Naive thymus-derived CD8-positive, alpha-beta T cell (primary cell): ENCODE measurements around the gene RPA1. TPM values are rescaled to one million over a fixed set of nuclear protein-coding genes. Genes with fewer than 3 reads are reported as not detected.
A peak's percentile ranks its signal among the peaks of the same experiment; 100 is the strongest.

Experiments
- ATAC-seq, 2 donors: fragments of 150-1000 bp; cut with Tn5 transposase in 1 of 2; sonication (Bioruptor Pico), chemical (Tn5 transposase) in 1 of 2; 1 replicate in 1 of 2; 2 replicates in 1 of 2; pipeline ENCODE4 v1.10.0; 2021; ENCODE audit warnings: mild to moderate bottlenecking in 2 of 2, moderate library complexity in 2 of 2
- POLR2A ChIA-PET: fragments of 350-600 bp; sonication (Branson Sonifier 250); formaldehyde crosslinking; loops from one replicate; lab custom pipeline; 2021; ENCODE audit warnings: antibody characterized with exemption; lab: Charles Lee
- DNase-seq, 10 donors: peaks; one replicate each; pipeline versions ENCODE4 v3.0.0 to v3.0.0-alpha.2; 2020 to 2022
- H3K27ac Mint-ChIP-seq, 10 donors: one replicate each; pipeline ENCODE4 v1.8.0; 2020 to 2022; ENCODE audit warnings: mild to moderate bottlenecking in 10 of 10, mixed read lengths in 10 of 10, moderate library complexity in 4 of 10, inconsistent platforms in 1 of 10
- H3K27me3 Mint-ChIP-seq, 5 donors: one replicate each; pipeline ENCODE4 v1.8.0; 2021 to 2022; ENCODE audit warnings: mixed read lengths in 5 of 5
- H3K36me3 Mint-ChIP-seq, 3 donors: one replicate each; pipeline ENCODE4 v1.8.0; 2020 to 2022; ENCODE audit warnings: mixed read lengths in 3 of 3, mild to moderate bottlenecking in 2 of 3, inconsistent platforms in 1 of 3
- H3K4me1 Mint-ChIP-seq, 4 donors: one replicate each; pipeline ENCODE4 v1.8.0; 2021 to 2022; ENCODE audit warnings: mixed read lengths in 4 of 4
- H3K4me3 Mint-ChIP-seq, 10 donors: one replicate each; pipeline ENCODE4 v1.8.0; 2020 to 2022; ENCODE audit warnings: mild to moderate bottlenecking in 10 of 10, mixed read lengths in 10 of 10, moderate library complexity in 6 of 10, inconsistent platforms in 1 of 10
- H3K9me3 Mint-ChIP-seq, 9 donors: one replicate each; pipeline ENCODE4 v1.8.0; 2020 to 2022; ENCODE audit warnings: mixed read lengths in 9 of 9, mild to moderate bottlenecking in 3 of 9, inconsistent platforms in 1 of 9, moderate library complexity in 1 of 9
- polyA plus RNA-seq, 3 donors: library from polyadenylated mRNA; unstranded; fragments of 300-500 nt; fragmentation: Illumina TruSeq; gene quantifications; one replicate each; pipeline ENCODE4 v1.2.3, GENCODE V29; 2021
- total RNA-seq, 8 experiments: library from RNA in 2 of 8; stranded (reverse) in 2 of 8; gene quantifications; one replicate each; pipeline ENCODE4 v1.2.3 and lab custom pipeline; 2021 to 2026

The RPA1 gene
- total and polyA plus RNA-seq, 5 experiments from 2014 or later, result 79.4 to 105 (median 89.7) TPM

DNA sequence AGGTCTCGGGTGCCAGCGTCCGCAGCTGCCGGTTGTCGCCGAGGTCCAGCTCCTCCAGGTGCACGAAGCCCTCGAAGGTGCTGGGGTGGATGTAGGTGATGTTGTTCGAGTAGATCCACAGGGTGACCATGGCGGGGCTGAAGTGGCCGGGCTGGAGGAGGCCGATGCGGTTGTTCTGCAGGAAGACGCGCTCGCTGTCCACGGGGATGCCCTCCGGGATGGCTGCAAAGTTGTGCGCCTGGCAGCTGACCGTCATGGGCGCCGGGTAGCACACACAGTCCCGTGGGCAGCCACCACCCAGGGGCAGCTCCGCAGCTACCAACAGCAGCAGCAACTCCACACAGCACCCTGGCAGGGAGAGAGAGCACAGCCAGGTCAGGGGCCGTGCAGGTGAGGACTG, 107.7 kb downstream of the RPA1 start:
- H3K36me3 Mint-ChIP-seq, result no peaks in the 10 kb centered on the region
- ATAC-seq (no peak), DNase-seq (no peak)
- no peak overlapping the region for H3K27ac Mint-ChIP-seq
- H3K9me3 Mint-ChIP-seq, result no peaks in the 10 kb centered on the region
- H3K4me1 Mint-ChIP-seq, result no peaks in the 10 kb centered on the region
- POLR2A ChIA-PET, result interaction anchor here (0.6 kb wide), 1 partner anchor 43 kb away, joined by 6 read pairs; no protein-coding TSS in a partner anchor
- no peak overlapping the region for H3K4me3 Mint-ChIP-seq
- peaks cover 0 to 3% (median 0%) of the 10 kb centered on the region in 5 donors for H3K27me3 Mint-ChIP-seq

DNA sequence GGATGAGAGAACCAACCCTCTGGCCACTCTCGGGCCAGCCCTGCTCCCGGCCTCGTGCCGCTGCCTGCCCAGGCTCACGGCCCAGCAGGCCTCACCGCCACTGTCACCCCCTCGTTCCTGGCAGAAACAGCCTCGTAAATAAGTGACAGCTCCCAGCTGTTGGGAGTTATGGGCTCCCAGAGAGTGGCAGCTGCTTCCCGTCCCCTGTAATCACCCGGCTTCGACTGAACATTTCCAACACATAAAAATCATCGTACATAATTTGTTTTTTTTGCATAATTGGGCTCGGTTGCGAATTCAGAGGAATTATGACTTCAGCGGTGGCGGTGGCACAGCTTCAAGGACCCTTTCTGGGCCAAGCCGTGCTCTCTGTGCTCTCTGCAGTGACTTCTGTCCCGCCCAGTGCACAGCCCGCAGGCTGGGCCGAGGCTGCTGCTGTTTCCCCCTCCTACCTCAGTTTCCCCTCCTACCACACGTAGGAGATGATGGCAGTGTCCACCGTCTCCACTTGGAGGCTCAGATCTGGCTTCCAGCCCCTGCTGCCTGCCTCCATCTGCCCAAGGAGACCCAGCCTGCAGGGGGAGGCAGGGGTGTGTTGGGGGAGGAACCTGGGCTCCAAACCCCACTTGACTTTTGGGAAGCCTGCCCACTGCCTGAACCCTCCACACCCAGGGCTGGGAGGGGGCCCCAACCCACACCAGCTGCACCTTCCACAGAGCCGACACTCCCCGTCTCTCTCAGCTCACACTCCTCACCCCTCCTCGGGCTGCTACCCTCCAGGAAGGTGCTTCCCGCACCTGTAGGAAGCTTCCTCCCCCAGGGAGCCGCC, 110.4 kb downstream of the RPA1 start:
- Mint-ChIP-seq H3K4me1 (no peaks in the 10 kb centered on the region), H3K4me3 (no peak overlapping the region), H3K36me3 (no peaks in the 10 kb centered on the region), H3K9me3 (no peaks in the 10 kb centered on the region), H3K27me3 (peaks cover 0 to under 1% (median 0%) of the 10 kb centered on the region in 5 donors), H3K27ac (no peak overlapping the region)
- ATAC-seq, result no peak
- DNase-seq, result no peak
- POLR2A ChIA-PET, result no interaction called here

DNA sequence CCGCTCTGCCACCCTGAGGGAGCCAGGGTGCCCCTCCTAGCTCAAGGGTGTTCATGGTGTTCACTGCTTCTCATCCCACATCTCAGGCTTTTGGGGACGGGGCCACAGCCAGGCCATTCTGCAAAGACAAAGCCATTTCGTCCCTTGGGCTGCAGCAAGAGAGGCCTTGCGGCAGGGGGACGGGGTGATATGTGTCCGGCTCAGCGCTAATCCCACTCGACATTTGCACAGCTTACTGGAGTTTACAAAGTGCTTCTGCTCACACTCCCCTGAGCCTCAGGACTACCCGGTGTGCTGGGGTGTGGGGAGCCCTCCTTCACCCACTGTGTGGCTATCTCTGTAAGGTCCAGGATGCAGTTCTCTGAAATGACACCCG, 111.0 kb downstream of the RPA1 start:
- H3K4me1 Mint-ChIP-seq, result no peaks in the 10 kb centered on the region
- no peak for DNase-seq
- H3K27me3 Mint-ChIP-seq, result no peaks in the 10 kb centered on the region
- no peaks in the 10 kb centered on the region for H3K36me3 Mint-ChIP-seq
- ATAC-seq, result no peak
- no peak overlapping the region for H3K27ac Mint-ChIP-seq
- no peak overlapping the region for H3K4me3 Mint-ChIP-seq
- no peaks in the 10 kb centered on the region for H3K9me3 Mint-ChIP-seq
- POLR2A ChIA-PET, result no interaction called here

DNA sequence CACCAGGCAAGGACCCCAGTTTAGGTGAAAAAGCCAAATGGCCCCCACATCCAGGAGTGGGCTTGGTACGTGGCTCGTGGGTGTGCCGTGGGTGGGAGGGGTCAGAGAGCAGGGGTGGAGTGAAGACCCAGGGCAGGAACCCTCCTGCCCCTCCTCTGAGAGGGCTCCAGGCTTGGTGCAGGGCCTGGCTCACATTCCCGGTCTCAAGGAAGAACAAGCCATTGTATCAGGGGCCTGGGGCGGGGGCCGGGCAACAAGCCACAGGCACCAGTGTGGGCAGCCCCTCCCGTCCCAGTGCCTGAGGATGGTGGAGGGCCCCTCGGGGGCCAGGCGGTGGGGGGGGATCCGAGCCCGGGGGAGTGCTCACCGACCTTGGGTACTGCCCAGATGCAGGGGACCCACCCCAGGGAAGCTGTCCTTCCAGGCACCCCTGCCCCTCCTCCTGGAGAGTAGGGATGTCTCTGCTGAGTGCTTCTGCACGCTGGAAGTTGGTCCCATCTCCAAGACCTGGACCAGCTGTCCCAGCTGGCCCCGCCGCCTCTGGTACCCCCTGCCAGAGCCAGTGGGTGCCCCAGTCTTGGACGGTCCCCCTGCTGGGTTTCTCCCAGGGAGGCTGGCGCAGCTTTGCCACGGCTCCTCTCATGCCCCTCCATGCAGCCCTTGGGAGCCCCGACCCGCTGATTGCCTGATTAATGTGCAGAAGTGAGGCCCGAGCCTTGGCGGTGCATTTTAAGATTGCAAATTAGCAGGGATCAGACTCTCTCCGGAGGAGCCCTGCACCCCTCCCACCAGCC, 111.7 kb downstream of the RPA1 start:
- Mint-ChIP-seq H3K9me3 (no peaks in the 10 kb centered on the region), H3K4me3 (no peak overlapping the region), H3K36me3 (no peaks in the 10 kb centered on the region), H3K27me3 (no peaks in the 10 kb centered on the region), H3K27ac (no peak overlapping the region), H3K4me1 (no peaks in the 10 kb centered on the region)
- POLR2A ChIA-PET, result interaction anchor here (0.5 kb wide), 1 partner anchor 31 kb away, joined by 8 read pairs; no protein-coding TSS in a partner anchor
- DNase-seq, result no peak
- ATAC-seq, result no peak

- Mint-ChIP-seq H3K4me3 (no peak overlapping the region), H3K36me3 (no peaks in the 10 kb centered on the region), H3K4me1 (no peaks in the 10 kb centered on the region), H3K27ac (no peak overlapping the region), H3K27me3 (no peaks in the 10 kb centered on the region), H3K9me3 (no peaks in the 10 kb centered on the region)
- no peak for ATAC-seq
- POLR2A ChIA-PET, result no interaction called here
- no peak for DNase-seq
These were observed 112.2 kb downstream of the RPA1 start for GRCh38 chr17:1942066-1942365.

DNA sequence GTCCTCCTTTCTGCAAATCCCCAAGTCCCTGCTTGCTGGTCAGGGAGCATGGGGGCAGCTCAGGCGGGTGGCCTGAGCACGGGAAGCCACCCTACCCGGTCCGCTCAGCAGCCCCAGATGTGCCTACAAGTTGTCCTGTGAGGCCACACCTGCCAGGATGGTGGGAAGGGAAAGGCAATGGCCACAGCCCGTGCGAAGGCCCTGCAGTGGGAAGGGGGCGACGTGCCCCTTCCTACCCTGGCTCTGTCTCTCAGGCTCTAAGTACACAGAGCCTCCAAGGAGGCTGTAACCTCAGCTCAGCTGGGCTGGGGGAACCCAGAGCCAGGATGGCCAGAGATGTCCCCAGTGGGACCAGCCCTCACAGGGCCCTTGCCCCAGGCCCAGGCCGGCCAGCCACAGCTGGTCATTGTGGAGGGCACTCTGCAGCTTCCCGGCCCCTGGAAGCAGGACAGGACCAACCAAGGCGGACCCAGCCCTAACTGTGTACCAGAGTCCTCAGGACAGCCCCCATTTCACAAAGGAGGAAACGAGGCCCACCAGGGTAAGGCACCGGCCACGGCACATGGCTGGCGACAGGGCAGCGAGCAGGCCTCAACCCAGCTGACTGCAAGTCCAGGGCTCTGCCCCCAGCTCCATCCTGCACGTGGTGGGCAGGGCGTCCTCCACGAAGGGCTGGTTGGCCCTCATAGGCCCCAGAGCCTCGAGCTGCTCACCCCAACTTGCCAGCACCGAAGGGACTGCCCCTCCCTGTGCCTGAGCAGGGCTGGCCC, 113.0 kb downstream of the RPA1 start:
- Mint-ChIP-seq H3K9me3 (no peaks in the 10 kb centered on the region), H3K4me3 (no peak overlapping the region), H3K4me1 (no peaks in the 10 kb centered on the region), H3K27me3 (no peaks in the 10 kb centered on the region), H3K36me3 (no peaks in the 10 kb centered on the region), H3K27ac (no peak overlapping the region)
- ATAC-seq, result no peak
- POLR2A ChIA-PET, result no interaction called here
- no peak for DNase-seq

- Mint-ChIP-seq H3K27me3 (no peaks in the 10 kb centered on the region), H3K9me3 (no peaks in the 10 kb centered on the region), H3K27ac (peak overlapping the region in 1 of 10 donors; percentile 18), H3K36me3 (no peaks in the 10 kb centered on the region), H3K4me3 (no peak overlapping the region), H3K4me1 (no peaks in the 10 kb centered on the region)
- DNase-seq (no peak), ATAC-seq (no peak)
- POLR2A ChIA-PET, result no interaction called here
These were observed 113.6 kb downstream of the RPA1 start for GRCh38 chr17:1943436-1943831.

GRCh38 chr17:1945621-1946020, 115.8 kb downstream of the RPA1 start:
- Mint-ChIP-seq H3K9me3 (no peaks in the 10 kb centered on the region), H3K27ac (peak overlapping the region in 1 of 10 donors; percentile 29), H3K27me3 (peaks cover 0 to 1% (median 0%) of the 10 kb centered on the region in 5 donors), H3K4me1 (no peaks in the 10 kb centered on the region), H3K36me3 (no peaks in the 10 kb centered on the region), H3K4me3 (no peak overlapping the region)
- POLR2A ChIA-PET, result no interaction called here
- DNase-seq, result no peak
- no peak for ATAC-seq

GRCh38 chr17:1946021-1946932, 116.5 kb downstream of the RPA1 start:
- Mint-ChIP-seq H3K4me1 (no peaks in the 10 kb centered on the region), H3K4me3 (no peak overlapping the region), H3K27ac (peak overlapping the region in 4 of 10 donors; percentile 0 to 55 (median 30)), H3K36me3 (no peaks in the 10 kb centered on the region), H3K9me3 (no peaks in the 10 kb centered on the region), H3K27me3 (peaks cover 0 to 1% (median 0%) of the 10 kb centered on the region in 5 donors)
- ATAC-seq, result no peak
- DNase-seq, result no peak
- POLR2A ChIA-PET, result no interaction called here

DNA sequence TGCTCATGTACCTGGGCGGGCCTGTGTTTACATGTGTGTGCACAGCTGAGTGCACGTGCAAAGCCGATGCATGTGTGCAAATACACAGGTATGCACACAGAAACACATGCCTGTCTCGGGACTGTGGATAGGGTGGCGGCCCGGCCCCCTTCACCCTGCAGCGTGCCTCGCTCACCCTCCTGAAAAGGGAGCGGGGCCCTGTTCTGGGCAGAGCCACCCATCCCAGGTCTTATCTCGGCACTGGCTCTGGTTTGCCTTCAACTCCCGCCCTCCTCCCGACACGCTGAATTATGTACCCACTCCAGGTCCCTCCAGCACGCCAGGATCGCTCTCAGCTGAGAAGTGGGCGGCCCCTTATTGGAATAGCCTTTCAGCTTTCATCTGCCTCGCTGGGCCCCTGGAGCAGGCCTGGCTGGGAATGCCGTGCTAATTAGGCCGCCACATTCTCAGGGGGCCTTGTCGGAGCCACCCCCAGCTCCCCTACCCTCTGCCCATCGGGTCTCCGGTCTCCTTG, 117.5 kb downstream of the RPA1 start:
- H3K4me3 Mint-ChIP-seq, result no peak overlapping the region
- peaks cover 0 to 3% (median 0%) of the 10 kb centered on the region in 5 donors for H3K27me3 Mint-ChIP-seq
- no peaks in the 10 kb centered on the region for H3K4me1 Mint-ChIP-seq
- ATAC-seq (no peak), DNase-seq (no peak)
- POLR2A ChIA-PET, result no interaction called here
- no peak overlapping the region for H3K27ac Mint-ChIP-seq
- H3K36me3 Mint-ChIP-seq, result no peaks in the 10 kb centered on the region
- H3K9me3 Mint-ChIP-seq, result no peaks in the 10 kb centered on the region

DNA sequence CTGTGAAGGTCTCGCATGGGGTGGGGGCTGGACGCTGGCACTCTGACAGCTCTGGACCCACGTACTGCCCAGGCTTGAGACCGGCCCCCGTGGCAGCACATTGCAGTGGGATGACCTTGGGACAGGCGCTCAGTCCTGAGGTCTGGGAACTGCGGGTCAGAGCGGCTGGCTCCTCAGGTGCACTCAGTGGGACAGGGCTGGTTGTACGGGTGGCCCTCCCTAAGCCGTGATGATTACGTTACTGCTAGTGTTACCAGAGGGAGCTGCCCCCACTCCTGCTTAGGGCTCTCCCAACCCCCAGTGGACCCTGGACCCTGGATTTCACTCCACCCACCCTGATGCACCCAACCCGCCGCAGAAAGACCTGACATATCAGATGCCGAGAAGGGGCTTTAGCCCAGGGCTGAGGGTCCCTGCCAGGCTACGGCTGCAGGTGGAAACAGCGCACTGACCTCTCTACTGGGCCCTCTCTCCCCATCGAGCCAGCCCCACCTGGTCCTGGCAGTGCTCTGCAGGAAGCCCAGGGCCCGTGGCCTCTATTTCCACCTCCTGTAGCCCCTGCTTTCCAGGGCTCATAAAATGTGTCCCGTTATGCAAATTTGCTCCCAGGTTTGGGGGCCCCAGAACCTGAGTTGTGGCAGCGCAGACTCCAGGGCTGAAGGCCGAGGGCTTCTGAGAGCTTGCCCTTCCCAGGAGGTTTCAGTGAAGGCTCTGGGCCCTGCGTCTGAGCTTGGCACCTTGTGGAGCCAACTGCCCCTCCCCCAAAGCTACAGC, 118.1 kb downstream of the RPA1 start:
- no peak overlapping the region for H3K27ac Mint-ChIP-seq
- no peaks in the 10 kb centered on the region for H3K4me1 Mint-ChIP-seq
- peak in 1 of 10 donors; percentile 24 for DNase-seq
- ATAC-seq, result no peak
- no peaks in the 10 kb centered on the region for H3K9me3 Mint-ChIP-seq
- no peaks in the 10 kb centered on the region for H3K36me3 Mint-ChIP-seq
- H3K27me3 Mint-ChIP-seq, result peaks cover 0 to 3% (median 0%) of the 10 kb centered on the region in 5 donors
- no peak overlapping the region for H3K4me3 Mint-ChIP-seq
- POLR2A ChIA-PET, result no interaction called here
